ENCODE results near the gene SELENOF.
"Not testable (repeated sequence)": the region's sequence is repeated elsewhere in the genome, so short reads cannot be mapped to it uniquely, and the experiment has no call there.

The SELENOF gene

DNA sequence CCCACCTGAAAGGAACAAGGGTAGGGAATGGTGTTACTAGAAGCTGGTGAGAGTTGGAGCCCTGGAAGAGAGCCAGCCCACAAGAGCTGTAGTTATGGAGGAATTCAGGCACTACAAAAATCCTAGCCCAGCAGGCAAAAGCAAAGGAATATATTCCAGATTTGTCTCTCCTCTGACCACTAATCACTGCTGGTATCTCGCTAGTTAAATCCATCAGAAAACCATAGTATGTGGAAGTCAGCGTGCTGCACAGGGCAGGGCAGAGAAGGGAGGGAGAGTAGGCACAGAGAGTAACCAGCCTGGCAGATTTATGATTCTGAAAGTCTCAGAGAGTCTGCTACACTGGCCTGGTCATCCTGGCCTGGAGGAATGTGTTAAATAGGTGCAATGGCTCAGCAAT is 88.6 kb downstream of the SELENOF start:
- FAIRE-seq (no peak), DNase-seq (ENCODE audit: insufficient read length) (no peak)
- TF ChIP-seq POLR2A (IDR thresholded peaks at IDR 0.05; ENCODE audit: low read depth, low read length) (no peak), POLR2AphosphoS5 (IDR thresholded peaks at IDR 0.05; ENCODE audit: low read depth, low read length) (no peak), TAF1 (IDR thresholded peaks at IDR 0.05; ENCODE audit: borderline replicate concordance, low read depth, low read length) (no peak)

DNA sequence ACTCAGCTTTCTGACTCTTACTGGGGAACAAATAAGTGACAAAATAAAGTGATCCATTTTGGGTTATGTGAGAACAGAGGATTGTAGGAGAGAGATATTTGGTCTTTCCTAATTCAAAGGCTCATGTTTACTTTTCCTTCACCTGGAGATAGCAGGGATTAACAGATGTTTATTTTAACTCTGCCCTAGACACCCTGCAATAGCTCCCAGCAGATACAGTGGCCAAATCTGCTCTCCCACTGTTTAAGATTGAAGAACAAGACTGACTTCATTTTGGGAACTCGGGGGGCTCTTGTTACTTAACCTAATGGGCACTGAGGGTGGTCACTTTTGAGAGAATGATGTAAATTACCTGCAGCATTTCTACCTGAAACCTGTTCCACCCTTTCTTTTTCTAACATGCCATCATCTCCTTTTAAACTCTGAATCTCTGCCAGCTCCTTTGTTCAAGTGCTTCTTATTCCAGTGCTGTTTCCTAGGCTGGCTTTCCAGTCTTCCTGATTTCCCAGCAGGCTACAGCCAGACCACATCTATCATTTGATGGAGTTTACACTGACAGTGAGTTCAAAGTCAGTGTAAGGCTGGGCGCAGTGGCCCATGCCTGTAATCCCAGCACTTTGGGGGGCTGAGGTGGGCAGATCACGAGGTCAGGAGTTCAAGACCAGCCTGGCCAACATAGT is 90.0 kb downstream of the SELENOF start:
- no peak for TF ChIP-seq POLR2A (IDR thresholded peaks at IDR 0.05; ENCODE audit: low read depth, low read length)
- TF ChIP-seq POLR2AphosphoS5 (IDR thresholded peaks at IDR 0.05; ENCODE audit: low read depth, low read length): no peak
- TF ChIP-seq TAF1 (IDR thresholded peaks at IDR 0.05; ENCODE audit: borderline replicate concordance, low read depth, low read length): no peak
- DNase-seq (ENCODE audit: insufficient read length) (no peak), FAIRE-seq (no peak)

DNA sequence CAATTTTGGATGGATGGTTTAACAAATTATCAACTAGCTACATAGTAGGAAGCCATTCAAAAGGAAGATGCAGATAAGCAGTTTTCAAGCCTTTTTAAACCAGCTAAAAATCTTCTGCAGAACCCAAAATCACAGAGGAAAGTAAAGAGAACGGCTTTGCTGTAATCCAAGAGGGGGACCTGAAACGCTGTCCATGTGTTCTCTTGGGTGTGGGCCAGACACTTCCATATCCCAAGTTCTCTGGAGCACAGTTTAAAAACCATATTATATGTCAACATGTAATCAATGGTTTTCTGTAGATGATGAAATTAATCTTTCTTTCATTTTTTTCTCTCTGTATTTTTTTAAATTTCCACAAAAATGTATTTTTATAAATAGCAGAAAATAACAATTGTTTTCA is 90.5 kb downstream of the SELENOF start:
- FAIRE-seq (no peak), DNase-seq (ENCODE audit: insufficient read length) (no peak)
- TF ChIP-seq POLR2AphosphoS5 (IDR thresholded peaks at IDR 0.05; ENCODE audit: low read depth, low read length): no peak
- no peak for TF ChIP-seq TAF1 (IDR thresholded peaks at IDR 0.05; ENCODE audit: borderline replicate concordance, low read depth, low read length)
- no peak for TF ChIP-seq POLR2A (IDR thresholded peaks at IDR 0.05; ENCODE audit: low read depth, low read length)

DNA sequence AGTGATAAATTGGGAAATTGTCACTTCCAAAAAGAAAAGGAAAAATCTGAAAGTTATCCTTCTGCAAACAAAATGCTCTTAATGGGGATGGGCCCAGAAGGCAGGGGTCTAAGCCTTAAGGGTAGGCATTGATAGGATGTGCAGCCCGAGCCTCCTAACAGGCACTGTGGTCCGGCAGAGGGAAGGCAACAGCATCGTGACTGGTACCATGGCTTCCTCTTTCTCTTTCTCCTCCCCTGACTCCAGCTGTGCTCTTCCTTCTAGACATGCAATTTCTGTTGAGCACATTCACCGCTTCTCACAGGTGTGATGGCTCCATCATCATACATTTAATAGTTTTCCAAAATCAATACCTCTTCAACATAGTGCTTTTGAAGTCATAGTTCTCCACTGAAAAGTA is 91.5 kb downstream of the SELENOF start:
- no peak for FAIRE-seq
- no peak for DNase-seq (ENCODE audit: insufficient read length)
- TF ChIP-seq POLR2A (IDR thresholded peaks at IDR 0.05; ENCODE audit: low read depth, low read length) (no peak), POLR2AphosphoS5 (IDR thresholded peaks at IDR 0.05; ENCODE audit: low read depth, low read length) (no peak), TAF1 (IDR thresholded peaks at IDR 0.05; ENCODE audit: borderline replicate concordance, low read depth, low read length) (no peak)

DNA sequence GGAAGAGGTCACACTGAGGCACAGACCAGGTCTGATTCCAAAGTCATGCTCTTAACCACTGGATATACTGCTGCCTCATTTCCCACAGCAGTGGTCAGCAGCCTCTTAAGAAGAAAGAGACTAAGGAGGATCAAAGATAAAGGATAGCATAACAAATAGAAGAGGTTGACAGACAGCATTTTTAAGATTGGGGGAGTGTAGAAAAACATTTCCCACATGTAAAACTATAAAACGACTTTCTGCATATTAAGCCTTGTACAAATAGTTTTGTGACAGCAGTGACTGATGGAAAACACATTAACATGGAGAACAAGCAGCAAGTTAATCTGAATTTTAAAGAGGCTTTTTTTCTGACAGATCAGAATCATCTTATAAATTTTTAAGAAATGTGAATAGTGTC is 92.0 kb downstream of the SELENOF start:
- no peak for FAIRE-seq
- DNase-seq (ENCODE audit: insufficient read length): no peak
- TF ChIP-seq POLR2AphosphoS5 (IDR thresholded peaks at IDR 0.05; ENCODE audit: low read depth, low read length): no peak
- no peak for TF ChIP-seq POLR2A (IDR thresholded peaks at IDR 0.05; ENCODE audit: low read depth, low read length)
- no peak for TF ChIP-seq TAF1 (IDR thresholded peaks at IDR 0.05; ENCODE audit: borderline replicate concordance, low read depth, low read length)

DNA sequence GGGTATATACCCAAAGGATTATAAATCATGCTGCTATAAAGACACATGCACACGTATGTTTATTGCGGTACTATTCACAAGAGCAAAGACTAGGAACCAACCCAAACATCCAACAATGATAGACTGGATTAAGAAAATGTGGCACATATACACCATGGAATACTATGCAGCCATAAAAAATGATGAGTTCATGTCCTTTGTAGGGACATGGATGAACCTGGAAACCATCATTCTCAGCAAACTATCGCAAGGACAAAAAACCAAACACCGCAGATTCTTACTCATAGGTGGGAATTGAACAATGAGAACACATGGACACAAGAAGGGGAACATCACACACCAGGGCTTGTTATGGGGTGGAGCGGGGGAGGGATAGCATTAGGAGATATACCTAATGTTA is 94.0 kb downstream of the SELENOF start:
- not testable (repeated sequence) for DNase-seq (ENCODE audit: insufficient read length); FAIRE-seq

DNA sequence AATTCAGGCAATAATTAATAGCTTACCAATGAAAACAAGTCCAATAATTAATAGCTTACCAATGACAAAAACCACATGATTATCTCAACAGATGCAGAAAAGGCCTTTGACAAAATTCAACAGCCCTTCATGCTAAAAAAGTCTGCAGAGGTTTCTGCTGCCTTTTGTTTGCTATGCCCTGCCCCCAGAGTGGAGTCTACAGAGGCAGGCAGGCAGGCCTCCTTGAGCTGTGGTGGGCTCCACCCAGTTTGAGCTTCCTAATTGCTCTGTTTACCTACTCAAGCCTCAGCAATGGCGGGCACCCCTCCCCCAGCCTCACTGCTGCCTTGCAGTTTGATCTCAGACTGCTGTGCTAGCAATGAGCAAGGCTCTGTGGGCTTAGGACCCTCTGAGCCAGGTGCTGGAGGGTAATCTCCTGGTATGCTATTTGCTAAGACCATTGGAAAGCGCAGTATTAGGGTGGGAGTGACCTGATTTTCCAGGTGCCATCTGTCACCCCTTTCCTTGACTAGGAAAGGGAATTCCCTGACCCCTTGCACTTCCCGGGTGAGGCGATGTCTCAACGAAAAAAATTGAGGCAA is 96.6 kb downstream of the SELENOF start:
- not testable (repeated sequence) for DNase-seq (ENCODE audit: insufficient read length); FAIRE-seq

DNA sequence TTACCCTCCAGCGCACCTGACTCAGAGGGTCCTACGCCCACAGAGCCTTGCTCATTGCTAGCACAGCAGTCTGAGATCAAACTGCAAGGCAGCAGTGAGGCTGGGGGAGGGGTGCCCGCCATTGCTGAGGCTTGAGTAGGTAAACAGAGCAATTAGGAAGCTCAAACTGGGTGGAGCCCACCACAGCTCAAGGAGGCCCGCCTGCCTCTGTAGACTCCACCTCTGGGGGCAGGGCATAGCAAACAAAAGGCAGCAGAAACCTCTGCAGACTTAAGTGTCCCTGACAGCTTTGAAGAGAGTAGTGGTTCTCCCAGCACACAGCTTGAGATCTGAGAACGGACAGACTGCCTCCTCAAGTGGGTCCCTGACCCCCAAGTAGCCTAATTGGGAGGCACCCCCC is 99.8 kb downstream of the SELENOF start:
- DNase-seq (ENCODE audit: insufficient read length); FAIRE-seq: not testable (repeated sequence)

Measured in GM12892 (cell line).